NCI-H2227 treated with DMSO at 0.1 percent for 48 hours (cell line): ENCODE data around the gene CACNA1C.
"Not testable (repeated sequence)": the region's sequence is repeated elsewhere in the genome, so short reads cannot be mapped to it uniquely, and the experiment has no call there.

Experiments
- DNase-seq: peaks from one replicate; lab custom pipeline; 2025; lab: John Stamatoyannopoulos, UW

The CACNA1C gene

DNA sequence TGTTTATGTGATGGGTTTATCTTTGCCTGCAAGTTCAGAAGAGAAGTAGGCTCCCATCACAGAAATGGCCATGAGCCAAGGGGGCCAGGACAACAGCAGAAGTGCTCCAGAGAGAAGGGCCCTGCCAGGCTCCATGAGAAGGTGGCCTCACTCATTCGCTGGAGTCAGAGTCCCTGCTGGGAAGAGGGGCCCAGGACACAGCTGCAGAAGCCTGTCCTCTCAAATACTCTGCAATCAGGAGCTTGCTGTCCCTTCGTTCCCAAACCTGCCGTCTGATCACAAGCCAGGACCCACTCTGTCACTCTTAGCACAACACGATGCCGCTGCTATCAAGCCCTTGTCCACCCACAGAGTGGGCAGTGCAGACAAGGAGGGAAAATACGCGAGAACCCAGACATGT is 435.8 kb downstream of the CACNA1C start:
- DNase-seq: no peak

DNA sequence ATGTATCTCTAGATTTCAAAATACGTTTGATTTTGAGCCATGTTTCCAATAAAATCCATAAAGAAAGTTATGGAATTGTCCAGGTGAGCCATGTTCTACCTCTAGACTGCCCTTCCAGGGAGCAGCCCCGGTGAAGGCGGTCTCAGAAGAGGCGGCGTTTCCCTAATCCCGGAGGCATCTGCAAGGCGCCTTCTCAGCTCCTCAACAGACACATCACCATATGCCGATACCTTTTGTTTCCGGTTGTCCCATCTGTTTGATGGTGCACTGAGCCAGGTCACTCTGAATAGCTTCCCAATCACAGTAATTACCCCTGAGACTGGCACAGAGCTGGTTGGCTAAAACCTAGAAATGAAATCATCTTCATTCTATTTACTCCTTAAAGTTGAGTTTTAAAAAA is 436.5 kb downstream of the CACNA1C start:
- DNase-seq: no peak

DNA sequence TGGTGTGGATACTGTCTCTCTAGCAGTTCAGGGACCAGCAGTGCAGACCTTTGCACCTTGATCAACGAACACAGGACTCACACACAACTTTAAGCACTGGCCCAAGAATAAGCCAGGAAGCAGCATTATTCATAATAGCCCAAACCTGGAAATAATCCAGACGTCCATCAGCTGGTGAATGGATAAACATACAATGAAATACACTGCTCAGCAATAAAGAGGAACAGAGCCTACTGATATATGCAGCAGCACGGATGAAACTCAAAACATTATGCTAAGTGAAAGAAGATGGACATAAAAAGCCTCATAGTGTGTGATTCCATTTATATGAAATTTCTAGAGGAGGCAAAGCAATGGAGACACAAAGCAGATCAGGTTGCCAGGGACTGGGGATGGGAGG is 438.0 kb downstream of the CACNA1C start:
- DNase-seq: no peak

DNA sequence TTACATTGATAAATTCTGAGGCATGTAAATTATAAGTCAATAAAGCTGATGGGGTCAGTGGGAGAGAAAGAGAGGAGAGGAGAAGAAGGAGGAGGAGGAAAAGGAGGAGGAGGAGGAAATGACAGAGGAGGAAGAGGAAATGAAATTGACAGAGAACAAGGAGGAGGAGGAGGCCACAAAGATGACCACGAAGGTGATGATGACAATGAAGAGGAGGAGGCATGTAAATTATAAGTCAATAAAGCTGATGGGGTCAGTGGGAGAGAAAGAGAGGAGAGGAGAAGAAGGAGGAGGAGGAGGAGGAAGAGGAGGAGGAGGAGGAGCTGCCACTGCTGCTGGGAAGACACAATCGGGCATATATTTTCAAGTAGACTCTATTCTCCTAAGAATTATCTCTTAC is 438.6 kb downstream of the CACNA1C start:
- DNase-seq: not testable (repeated sequence)

DNA sequence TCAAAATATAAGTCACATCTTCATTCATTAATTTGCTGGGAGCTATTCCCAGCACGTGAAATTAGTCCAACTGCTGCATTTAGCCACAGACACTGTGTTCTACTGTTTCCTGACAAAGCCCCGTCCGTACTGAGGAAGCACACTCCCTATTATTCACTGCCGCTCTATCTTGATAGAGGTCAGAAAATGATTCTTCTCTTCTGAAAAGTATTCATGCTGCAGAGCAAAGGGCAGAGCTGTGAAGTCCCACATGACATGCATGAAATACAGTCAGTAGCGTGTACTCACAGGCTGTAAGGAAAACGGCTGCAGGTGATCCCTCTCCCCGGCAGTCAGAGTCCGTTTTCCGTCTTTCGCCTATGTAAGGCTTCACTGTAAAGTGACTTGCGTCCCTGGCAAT is 439.4 kb downstream of the CACNA1C start:
- no peak for DNase-seq

DNA sequence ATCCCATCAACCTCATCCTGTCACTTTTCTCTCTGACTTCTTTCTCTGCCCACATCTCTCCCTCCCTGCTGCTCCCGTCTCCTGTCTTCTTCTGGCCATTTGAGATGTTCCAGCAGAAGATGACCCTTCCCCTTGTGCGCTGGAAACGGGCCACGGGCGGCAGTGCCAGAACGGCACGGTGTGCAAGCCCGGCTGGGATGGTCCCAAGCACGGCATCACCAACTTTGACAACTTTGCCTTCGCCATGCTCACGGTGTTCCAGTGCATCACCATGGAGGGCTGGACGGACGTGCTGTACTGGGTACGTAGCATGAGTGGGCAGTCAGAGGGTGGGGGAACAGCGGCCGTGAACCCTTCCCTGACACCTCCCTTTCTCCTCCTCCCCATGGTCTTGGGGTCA is 440.3 kb downstream of the CACNA1C start:
- DNase-seq: no peak

- no peak for DNase-seq
Observed at GRCh38 chr12:2494486-2495192, 441.9 kb downstream of the CACNA1C start.

- DNase-seq: peak; percentile 65
Observed at GRCh38 chr12:2495417-2496112, 442.8 kb downstream of the CACNA1C start.

DNA sequence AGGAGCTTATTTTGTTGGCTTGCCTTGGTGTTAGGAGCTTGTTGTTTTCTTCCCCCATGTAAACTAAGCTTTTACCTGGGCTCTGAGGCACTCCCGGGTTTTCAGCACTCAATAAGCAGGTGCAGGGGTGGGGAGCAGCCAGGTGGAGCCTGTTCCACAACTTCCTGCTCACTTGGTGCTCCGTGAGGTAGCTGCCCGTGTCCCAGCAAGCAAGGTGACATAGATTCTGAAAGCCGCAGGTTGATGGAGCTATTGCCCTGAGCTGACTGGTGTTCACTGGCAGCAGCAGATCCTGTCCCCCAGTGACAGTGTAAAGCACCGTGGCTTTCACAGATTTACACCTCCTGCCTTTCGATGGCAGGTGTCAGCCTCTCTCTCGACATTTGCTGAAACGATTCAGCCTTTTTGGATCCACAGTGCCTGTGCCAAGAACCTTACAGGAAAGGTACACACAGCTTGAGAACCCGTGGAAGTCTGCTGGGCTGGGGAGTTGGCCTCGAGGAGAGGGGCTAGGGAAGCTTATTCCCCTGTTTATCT is 446.2 kb downstream of the CACNA1C start:
- DNase-seq: no peak

DNA sequence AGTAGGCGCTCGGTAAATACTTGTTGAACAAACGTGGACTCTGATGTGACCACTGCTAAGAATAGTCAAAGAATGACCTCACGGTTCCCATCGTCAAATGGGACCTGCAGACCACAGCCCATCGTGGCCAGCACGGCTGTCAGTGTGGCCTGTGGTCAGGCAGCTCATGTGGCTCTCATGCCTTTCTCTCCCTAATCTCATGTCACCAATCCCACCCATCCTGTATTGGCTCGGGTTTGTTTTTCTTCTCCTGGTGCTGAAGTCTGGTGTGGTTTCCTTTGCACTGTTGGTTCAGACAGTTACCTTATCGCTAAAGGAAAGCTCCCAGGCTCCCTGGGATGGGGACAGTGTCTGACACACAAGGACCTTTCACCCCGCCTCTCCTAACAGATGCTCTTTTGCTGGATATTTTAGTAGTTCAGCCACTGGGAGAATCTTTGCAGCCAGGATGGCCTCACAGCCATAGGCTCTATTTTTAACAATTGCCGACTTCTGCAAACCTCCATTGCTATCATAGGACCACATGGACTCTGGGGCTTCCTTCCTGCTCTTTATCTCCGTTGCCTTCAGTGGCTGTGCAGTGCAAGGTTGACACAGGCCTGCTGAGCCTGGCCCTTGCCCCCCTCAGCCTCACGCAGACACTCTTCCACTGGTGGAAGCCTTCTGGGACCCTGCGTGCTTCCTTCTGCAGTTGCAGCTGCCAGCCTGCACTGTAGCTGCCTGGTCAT is 448.8 kb downstream of the CACNA1C start:
- no peak for DNase-seq

DNA sequence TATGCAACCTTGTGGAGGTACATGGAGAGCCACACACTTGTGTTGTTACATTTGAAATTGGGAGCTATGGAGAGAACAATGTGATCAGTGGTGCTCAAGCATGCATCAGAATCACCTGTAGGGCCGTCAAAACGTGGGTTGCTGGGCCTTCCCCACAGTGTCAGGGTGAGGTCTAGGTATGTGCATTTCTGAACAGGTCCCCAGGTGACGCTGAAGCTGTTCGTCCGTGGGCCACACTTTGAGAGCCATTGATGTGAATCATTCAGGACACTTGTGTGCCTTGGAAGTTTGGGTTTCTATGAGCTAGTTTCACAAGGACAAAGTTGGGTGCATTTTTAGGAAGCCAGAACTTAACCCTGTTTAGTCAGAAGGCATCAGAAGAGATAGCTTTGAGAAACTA is 450.2 kb downstream of the CACNA1C start:
- DNase-seq: no peak

- no peak for DNase-seq
Observed at GRCh38 chr12:2503762-2504161, 451.0 kb downstream of the CACNA1C start.

- DNase-seq: no peak
Observed at GRCh38 chr12:2504577-2504976, 451.8 kb downstream of the CACNA1C start.

GRCh38 chr12:2507814-2508213 is 455.0 kb downstream of the CACNA1C start:
- peak; percentile 45 for DNase-seq

DNA sequence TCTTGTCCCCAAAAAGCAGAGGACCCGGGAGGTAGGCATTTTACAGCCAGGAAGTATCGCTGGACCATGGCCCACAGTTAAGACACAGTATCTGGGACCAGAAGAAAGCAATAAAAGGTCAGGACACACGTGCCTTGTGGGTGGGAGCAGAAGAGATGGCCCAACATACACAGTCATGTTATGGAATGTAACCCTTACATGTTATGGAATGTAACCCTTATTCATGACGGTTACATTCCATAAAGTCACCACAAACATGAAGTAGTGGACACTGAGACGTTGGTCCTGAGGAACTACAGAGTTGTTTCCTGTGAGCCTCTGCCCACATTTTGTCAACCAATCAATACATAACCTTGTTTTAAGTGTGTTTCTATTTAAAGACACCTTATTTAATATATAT is 456.4 kb downstream of the CACNA1C start:
- no peak for DNase-seq

GRCh38 chr12:2510045-2510444 is 457.3 kb downstream of the CACNA1C start:
- no peak for DNase-seq

GRCh38 chr12:2513141-2514037 is 460.6 kb downstream of the CACNA1C start:
- DNase-seq: no peak

DNA sequence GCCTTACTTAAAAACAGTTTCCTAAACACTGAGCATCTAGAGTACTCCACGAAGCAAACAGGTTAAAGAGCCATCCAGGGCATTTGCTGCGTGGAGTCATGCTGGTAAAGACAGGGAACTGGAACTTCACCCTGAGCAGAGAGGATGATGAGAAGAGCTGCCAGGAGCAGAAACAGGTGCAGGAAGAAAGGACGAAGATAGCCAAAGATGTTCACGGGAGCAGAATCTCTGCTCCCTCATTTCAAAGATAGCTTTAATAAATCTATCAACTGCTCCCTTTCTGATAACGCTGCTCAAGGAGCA is 461.2 kb downstream of the CACNA1C start:
- DNase-seq: no peak

DNA sequence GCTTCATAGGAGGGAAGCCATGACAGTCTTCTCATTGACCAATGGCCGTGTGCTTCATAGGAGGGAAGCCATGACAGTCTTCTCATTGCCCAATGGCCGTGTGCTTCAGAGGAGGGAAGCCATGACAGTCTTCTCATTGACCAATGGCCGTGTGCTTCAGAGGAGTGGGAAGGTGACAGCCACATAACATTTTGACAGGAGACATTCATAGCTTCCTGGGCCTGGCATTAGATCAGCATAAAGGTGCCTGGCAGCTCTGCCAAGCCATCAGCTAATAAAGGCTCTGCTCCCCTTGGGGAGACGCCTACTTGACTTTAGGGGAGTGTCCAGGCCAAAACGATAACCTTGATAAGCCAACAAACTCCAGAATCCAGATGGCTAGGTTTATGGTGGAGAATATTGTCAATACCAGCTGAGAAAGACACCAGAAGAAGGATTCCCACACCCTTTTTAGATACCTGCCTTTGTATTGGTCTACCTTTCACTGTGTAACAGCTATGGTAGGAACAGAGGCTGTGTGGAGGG is 468.0 kb downstream of the CACNA1C start:
- no peak for DNase-seq

DNA sequence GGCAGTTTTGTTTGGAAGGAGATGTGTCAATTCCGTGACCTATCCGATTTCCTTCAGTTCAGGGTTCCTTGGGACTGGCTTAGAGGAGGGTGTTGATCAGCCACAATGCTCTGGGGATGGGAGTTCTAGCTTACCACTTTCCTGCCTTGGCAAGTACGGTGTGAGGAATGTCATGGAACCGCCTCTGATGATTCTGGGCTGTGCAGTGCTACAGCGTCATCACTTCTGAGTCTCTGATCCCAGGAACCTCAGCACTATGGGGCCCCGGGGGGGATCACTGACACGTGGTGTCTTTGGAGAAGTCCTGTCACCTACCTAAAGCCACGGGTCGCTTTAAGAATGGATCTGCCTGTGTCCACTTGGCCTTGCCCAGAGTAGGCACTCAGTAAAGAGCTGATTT is 470.5 kb downstream of the CACNA1C start:
- DNase-seq: no peak

GRCh38 chr12:2523844-2524243 is 471.1 kb downstream of the CACNA1C start:
- no peak for DNase-seq

- DNase-seq: no peak
Observed at GRCh38 chr12:2526371-2526770, 473.6 kb downstream of the CACNA1C start.
